Left lung (tissue), 10 donors: ENCODE data around the gene HJV. TPM values are rescaled to one million over a fixed set of nuclear protein-coding genes. Genes with fewer than 3 reads are reported as not detected.

Experiments
- ATAC-seq: fragments of 200-7000 bp; cut with Tn5 transposase; one replicate; pipeline ENCODE4 v1.9.1; 2020; ENCODE audit warnings: moderate library complexity
- DNase-seq, 4 donors: peaks; one replicate each; pipeline ENCODE4 v3.0.0-alpha.2; 2013 to 2020
- H3K27ac ChIP-seq, 2 donors: fragments of 200-600 bp; sonication (generic) in 1 of 2; one replicate each; pipeline versions ENCODE4 v1.5.0 to v1.8.0; 2020 to 2021
- H3K27me3 ChIP-seq, 2 donors: fragments of 200-600 bp; sonication (generic) in 1 of 2; one replicate each; pipeline versions ENCODE4 v1.5.0 to v1.8.0; 2020 to 2021
- H3K36me3 ChIP-seq, 2 donors: fragments of 200-600 bp; sonication (generic) in 1 of 2; one replicate each; pipeline versions ENCODE4 v1.5.0 to v1.8.0; 2020 to 2021
- H3K4me1 ChIP-seq, 2 donors: fragments of 200-600 bp; one replicate each; pipeline ENCODE4 v1.8.0; 2021
- H3K4me3 ChIP-seq, 2 donors: fragments of 200-600 bp; sonication (generic) in 1 of 2; one replicate each; pipeline versions ENCODE4 v1.5.0 to v1.8.0; 2020 to 2021; ENCODE audit warnings: mild to moderate bottlenecking in 1 of 2
- H3K9me3 ChIP-seq, 2 donors: fragments of 200-600 bp; sonication (generic) in 1 of 2; one replicate each; pipeline versions ENCODE4 v1.5.0 to v1.8.0; 2020 to 2021
- intact Hi-C, 2 donors: fragments of 100-400 bp; cut with DNase I; formaldehyde crosslinking; loops; one replicate each; pipeline versions ENCODE4 v1.11.2 to v1.14.2; 2022
- polyA plus RNA-seq, 6 donors: library from polyadenylated mRNA; unstranded; fragments of 120-200 nt; gene quantifications; one replicate each; pipeline ENCODE4 v1.2.1, GENCODE V29; 2013; ENCODE audit not compliant: insufficient read length in 6 of 6
- total RNA-seq, 2 donors: library from RNA; stranded (reverse); fragmentation: NEBNext Ultra II Directional; extraction: Animal tissue kit (Norgen Biotek cat#: 25700); gene quantifications; one replicate each; pipeline ENCODE4 v1.2.1, GENCODE V29; 2021
- TF ChIP-seq, protein P1 (sequence below), 2 donors: fragments of 200-600 bp; sonication (generic) in 1 of 2; IDR thresholded peaks; one replicate each; pipeline versions ENCODE4 v1.5.0 to v1.8.0; 2021; ENCODE audit warnings: antibody characterized with exemption in 2 of 2
- donor health status: DM: no; HTN: yes; CAD: no.
- donor health status: DM: no; HTN: no; CAD: no.

The HJV gene
- total and polyA plus RNA-seq, 8 donors: 0.07 to 0.27 (median 0.10) TPM; not detected in 5

DNA sequence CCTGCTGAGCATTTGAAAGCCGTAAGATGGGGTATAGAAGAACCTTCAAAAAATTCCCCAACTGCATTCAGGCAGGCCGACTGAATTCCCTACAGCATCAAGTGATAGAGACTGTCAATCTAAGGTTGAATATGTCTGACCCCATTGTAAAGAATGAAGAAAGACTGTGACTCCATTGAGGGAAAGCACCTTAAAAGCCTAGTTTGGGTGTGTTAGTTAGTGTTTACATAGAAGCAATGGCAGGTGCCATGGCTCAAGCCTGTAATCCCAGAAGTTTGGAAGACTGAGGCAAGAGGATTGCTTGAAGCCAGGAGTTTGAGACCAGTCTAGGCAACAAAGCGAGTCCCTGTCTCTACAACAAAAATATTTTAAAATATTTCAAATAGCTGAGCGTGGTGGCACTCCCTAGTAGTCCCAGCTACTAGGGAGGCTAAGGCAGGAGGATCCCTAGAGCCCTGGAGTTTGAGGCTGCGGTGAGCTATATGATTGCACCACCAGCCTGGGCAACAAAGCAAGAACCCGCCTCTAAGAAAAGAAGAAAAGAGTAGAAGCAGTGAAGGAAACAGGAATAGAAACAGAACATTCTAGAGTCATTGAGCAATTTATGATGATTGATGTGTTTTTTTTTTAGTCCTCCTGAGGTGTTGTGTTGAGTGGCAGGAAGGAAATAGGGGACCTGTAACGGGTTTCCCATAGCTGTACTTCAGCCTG, 41.6 kb downstream of the HJV start:
- ATAC-seq (peak; percentile 8), DNase-seq (peak in 1 of 4 donors; percentile 62)
- TF ChIP-seq, protein P1, sequence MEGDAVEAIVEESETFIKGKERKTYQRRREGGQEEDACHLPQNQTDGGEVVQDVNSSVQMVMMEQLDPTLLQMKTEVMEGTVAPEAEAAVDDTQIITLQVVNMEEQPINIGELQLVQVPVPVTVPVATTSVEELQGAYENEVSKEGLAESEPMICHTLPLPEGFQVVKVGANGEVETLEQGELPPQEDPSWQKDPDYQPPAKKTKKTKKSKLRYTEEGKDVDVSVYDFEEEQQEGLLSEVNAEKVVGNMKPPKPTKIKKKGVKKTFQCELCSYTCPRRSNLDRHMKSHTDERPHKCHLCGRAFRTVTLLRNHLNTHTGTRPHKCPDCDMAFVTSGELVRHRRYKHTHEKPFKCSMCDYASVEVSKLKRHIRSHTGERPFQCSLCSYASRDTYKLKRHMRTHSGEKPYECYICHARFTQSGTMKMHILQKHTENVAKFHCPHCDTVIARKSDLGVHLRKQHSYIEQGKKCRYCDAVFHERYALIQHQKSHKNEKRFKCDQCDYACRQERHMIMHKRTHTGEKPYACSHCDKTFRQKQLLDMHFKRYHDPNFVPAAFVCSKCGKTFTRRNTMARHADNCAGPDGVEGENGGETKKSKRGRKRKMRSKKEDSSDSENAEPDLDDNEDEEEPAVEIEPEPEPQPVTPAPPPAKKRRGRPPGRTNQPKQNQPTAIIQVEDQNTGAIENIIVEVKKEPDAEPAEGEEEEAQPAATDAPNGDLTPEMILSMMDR (IDR thresholded peaks at IDR 0.05): no peak
- no peaks in the 10 kb centered on the region for H3K27me3 ChIP-seq
- peak overlapping the region in 1 of 2 donors; percentile 16 for H3K4me3 ChIP-seq
- H3K27ac ChIP-seq: peak overlapping the region; percentile 99 to 100
- intact Hi-C loops: no loop called here
- H3K36me3 ChIP-seq: no peaks in the 10 kb centered on the region
- H3K4me1 ChIP-seq: peaks cover 39 to 83% of the 10 kb centered on the region in 2 donors
- no peaks in the 10 kb centered on the region for H3K9me3 ChIP-seq

DNA sequence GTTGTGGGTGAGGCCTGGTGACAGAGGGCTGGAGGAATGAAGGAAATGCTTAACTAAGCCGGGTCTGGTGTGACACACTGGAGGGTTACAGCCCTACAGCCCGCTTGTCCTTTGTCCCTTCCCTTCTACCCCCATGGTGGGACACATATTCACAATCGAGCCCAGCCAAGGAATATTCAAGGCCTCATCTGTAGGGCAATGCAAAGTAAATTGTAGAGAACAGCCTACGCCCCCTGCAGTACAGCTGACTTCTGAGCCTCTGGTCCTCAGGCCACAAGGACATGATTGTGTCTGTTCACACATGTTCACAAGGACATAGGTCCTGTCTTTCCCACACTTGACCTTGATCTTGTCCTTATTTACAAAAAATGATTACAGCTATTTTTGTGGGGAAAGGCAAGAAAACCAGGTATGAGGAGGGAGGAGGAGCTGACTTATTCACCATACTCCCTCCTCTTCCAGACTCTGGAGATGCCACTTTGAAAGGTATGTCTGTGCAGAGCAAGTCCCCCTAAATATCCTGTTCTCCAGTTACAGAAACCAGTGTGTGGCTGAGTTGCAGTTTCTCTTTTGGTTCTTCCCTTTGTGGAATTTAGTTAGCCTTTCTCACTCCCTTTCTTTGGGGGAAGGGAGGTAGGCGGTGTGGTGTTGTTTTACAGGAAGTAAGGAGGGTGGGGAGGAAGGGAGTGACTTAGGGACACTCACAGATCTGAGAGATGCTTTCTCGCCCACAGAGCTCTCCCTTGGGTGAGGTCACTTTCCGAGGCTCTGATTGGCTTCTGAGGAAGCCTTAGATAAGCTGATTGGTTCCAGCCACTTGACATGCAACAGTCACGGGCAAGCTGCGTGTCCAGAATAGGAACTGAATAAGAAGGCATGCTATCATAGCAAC, 42.4 kb downstream of the HJV start:
- Histone ChIP-seq H3K4me1 (peaks cover 37 to 75% of the 10 kb centered on the region in 2 donors), H3K4me3 (peak overlapping the region in 1 of 2 donors; percentile 22)
- intact Hi-C loops: no loop called here

DNA sequence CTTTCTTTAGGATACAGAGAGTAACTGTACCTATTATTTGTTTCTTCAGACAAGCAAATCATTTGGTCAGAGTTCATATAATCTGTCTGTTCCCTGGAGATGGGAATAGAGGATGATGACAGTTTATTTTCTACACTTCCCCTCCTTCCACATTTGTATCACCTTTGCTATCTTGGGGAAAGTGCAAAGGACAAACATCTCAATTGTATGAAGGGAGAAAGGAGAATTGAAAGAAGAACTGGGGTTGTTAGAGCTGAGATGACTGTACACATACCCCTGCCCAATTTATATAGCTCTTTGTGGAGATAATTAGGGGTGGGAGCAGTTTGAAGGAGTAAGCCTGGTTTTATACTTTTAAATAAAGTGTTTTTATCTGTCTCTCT, 43.1 kb downstream of the HJV start:
- H3K4me3 ChIP-seq: peak overlapping the region in 1 of 2 donors; percentile 22
- no peak for ATAC-seq
- TF ChIP-seq, protein P1 (IDR thresholded peaks at IDR 0.05): no peak
- no peak for DNase-seq
- peaks cover 37 to 68% of the 10 kb centered on the region in 2 donors for H3K4me1 ChIP-seq
- intact Hi-C loops: no loop called here
- H3K27ac ChIP-seq: peak overlapping the region; percentile 99 to 100
- no peaks in the 10 kb centered on the region for H3K9me3 ChIP-seq
- no peaks in the 10 kb centered on the region for H3K27me3 ChIP-seq
- H3K36me3 ChIP-seq: no peaks in the 10 kb centered on the region

More for the DNA sequence above, 42.4 kb downstream of the HJV start:
- Histone ChIP-seq H3K27me3 (no peaks in the 10 kb centered on the region), H3K27ac (peak overlapping the region; percentile 99 to 100), H3K36me3 (no peaks in the 10 kb centered on the region), H3K9me3 (no peaks in the 10 kb centered on the region)
- TF ChIP-seq, protein P1 (IDR thresholded peaks at IDR 0.05): no peak
- ATAC-seq (peak; percentile 94), DNase-seq (peak; percentile 79 to 99 (median 95))

DNA sequence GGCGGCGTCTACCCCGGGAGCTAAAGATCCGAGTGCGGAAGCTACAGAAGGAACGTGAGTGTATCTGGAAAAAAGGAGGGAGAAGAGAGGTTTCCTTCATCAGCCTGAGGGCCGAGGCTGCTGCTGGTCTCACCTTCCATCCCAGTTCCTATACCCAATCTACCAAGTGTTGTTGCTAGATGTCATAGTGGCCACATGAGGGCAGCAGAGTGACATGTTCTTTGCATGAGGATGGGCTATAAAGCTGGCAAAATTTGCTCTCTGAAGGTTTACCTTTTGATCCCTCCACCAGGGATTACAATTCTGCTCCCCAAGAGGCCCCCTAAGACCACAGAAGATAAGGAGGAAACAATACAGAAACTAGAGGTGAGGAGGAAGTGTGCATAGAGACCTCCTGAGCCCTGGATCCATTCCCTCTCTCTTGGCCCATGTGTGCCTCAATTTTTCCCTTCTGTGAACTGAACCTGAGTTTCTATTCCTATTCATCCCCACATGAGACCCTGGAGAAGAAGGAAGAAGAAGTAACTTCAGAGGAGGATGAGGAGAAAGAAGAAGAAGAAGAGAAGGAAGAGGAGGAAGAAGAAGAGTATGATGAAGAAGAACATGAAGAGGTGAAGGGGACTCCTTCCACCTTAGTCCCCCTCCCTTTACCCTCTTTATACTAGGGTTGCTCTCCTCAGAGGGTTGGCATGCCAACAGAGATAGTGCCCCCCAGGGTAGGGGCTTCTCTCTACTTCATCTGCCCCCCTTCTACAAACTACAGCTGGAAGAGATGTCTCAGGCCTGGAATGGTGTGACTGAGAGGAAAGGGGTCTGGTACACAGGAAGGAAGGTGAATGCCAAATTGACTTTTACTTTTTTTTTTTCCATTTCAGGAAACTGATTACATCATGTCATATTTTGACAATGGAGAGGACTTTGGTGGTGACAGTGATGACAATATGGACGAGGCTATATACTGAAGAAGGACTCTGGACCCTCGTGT, 43.8 kb downstream of the HJV start:
- Histone ChIP-seq H3K27me3 (no peaks in the 10 kb centered on the region), H3K4me3 (peak overlapping the region in 1 of 2 donors; percentile 22), H3K27ac (peak overlapping the region; percentile 99 to 100), H3K9me3 (no peaks in the 10 kb centered on the region), H3K4me1 (peaks cover 35 to 62% of the 10 kb centered on the region in 2 donors), H3K36me3 (no peaks in the 10 kb centered on the region)
- intact Hi-C loops: loop anchor here in 1 of 2 donors (2.0 kb wide), 1 partner anchor 33 kb away; no protein-coding TSS in a partner anchor
- TF ChIP-seq, protein P1 (IDR thresholded peaks at IDR 0.05): peak; percentile 73 to 90
- ATAC-seq (peak; percentile 65), DNase-seq (peak in 2 of 4 donors; percentile 82 to 91)
